Dermis microvascular lymphatic vessel endothelial cell (primary cell): Measurements from ENCODE around the gene GPATCH2. TPM values are rescaled to one million over a fixed set of nuclear protein-coding genes. Genes with fewer than 3 reads are reported as not detected.
"Not testable (repeated sequence)": the region's sequence is repeated elsewhere in the genome, so short reads cannot be mapped to it uniquely, and the experiment has no call there.

Experiments
- DNase-seq, 2 donors: peaks; one replicate each; pipeline versions ENCODE4 v3.0.0 to v3.0.0-alpha.2; 2010; ENCODE audit warnings: low read depth in 2 of 2
- total RNA-seq: library from RNA; depleted of rRNA; stranded (reverse); fragments of >200 nt; gene quantifications from 2 replicates; pipeline ENCODE4 v1.2.1, GENCODE V29; 2014

The GPATCH2 gene
- total RNA-seq, 1 donor from 2014 or later: 10.1 TPM

DNA sequence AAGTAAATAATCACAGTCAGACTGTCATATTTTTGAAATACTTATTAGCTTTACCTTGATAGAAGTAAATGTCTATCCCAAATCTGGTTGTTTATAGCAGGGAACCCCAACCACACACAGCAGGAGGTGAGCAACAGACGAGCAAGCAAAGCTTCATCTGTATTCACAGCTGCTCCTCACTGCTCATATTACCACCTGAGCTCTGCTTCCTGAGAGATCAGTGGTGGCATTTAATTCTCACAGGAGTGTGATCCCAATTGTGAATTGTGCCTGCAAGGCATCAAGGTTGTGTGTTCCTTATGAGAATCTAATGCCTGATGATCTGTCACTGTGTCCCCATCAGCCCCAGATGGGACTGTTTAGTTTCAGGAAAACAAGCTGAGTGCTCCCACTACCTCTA, 104.3 kb downstream of the GPATCH2 start:
- no peak for DNase-seq

- DNase-seq: peak; percentile 9 to 38
These were observed 105.0 kb downstream of the GPATCH2 start for GRCh38 chr1:217525773-217526490.

DNA sequence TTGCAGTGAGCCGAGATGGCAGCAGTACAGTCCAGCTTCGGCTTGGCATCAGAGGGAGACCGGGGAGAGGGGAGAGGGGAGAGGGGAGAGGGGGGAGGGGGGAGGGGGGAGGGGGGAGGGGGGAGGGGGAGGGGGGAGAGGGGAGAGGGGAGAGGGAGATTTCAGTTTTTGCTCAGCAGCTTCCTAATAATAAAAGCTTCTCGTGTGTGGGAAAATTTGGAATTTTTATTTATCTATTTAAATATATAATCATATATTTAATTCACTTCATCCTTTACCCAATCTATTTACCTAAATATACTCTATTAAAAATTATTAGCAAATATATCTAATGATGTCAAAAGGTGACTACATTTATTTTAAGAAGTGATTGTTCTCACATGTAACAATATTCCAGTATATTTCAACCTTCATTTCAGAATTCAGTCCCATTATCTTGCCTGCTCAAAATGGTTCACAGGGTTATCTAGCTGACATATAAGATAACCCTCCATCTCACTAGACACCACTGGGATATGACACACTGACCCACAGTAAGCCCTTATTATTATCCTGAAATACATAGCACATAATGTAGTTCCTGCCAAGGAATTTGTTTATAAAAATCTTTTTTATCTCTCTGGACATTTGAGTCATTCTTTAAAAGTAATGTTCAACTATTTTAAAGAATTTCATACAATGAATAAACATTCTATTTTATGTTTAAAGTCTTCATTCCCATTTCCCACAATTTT, 105.9 kb downstream of the GPATCH2 start:
- peak in 1 of 2 donors; percentile 58 for DNase-seq

- not testable (repeated sequence) for DNase-seq
These were observed 107.0 kb downstream of the GPATCH2 start for GRCh38 chr1:217523921-217524320.

- DNase-seq: no peak
These were observed 108.6 kb downstream of the GPATCH2 start for GRCh38 chr1:217522277-217522676.

DNA sequence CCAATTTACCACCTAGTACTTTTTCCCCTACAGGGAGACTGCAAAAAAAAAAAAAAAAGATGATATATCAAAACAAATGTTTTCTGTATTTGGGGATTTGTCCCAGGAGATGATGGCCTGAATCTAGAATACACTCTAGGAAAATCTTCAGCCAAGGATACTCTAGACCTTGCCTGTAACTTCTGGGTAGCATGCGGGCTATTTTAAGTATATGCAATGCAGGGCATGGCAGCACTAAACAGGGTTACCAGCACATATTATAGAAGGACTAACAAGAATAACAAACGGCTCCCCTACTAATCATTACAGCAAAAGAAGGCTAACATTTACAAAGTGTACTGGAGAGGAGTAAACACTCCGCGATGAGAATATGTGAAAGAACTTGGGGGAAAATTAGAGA, 109.6 kb downstream of the GPATCH2 start:
- DNase-seq: no peak

DNA sequence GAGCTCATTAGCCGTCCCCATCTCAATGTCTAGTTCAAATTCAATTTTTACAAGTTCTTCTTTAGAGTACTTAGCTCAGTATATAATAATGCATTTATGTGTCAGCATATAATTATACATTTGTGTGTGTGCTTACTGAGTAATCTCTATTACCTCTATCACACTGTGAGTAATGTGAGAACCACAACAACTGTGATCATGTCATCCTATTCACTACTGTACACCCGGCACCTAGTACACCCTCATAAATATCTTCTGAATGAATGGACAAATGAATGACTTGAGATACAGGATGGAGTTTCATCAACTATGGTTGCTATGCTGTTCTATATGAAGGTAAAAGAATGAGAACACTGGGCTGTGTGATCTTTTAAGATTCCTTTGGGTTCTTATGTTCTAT, 124.0 kb downstream of the GPATCH2 start:
- DNase-seq: no peak

DNA sequence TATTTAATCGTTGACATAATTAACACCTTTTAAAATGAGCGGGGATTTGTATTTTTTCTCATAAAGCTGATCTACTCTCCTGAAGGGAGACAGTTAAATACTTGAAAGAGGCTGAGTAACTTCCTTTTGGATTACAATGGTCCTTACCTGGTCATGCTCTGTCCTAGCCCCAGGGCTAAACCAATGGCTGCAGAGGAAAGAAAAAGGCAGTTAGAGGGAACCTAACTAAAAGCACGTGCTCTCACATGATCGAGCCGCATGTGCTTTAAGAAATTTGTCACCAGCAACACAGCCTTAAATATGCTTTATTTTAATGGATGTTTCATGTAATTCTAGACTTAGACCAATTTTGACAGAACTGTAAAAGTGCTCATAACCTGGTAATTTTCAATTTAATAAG, 132.7 kb downstream of the GPATCH2 start:
- no peak for DNase-seq

- DNase-seq: no peak
These were observed 135.6 kb downstream of the GPATCH2 start for GRCh38 chr1:217495249-217495648.

- DNase-seq: no peak
These were observed 136.1 kb downstream of the GPATCH2 start for GRCh38 chr1:217494767-217495166.

DNA sequence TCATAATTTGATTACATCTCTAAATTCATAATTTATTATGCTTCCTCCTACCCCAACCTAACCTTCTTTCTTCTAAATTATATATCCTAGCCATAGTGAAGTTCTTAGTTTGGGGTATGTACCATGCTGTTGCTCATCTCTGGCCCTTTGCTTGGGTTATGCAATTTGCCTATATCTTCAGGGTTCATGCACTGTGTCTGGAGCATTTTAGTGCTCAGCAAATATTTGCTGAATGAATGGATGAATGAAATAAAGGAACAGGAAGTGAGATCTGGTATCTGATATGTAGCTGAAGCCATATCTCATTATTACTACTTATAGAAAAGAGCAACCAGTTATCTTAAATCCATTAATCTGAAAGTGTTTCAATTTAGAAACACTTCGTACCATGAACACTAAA, 137.6 kb downstream of the GPATCH2 start:
- DNase-seq: no peak

- no peak for DNase-seq
These were observed 146.0 kb downstream of the GPATCH2 start for GRCh38 chr1:217484871-217485270.

DNA sequence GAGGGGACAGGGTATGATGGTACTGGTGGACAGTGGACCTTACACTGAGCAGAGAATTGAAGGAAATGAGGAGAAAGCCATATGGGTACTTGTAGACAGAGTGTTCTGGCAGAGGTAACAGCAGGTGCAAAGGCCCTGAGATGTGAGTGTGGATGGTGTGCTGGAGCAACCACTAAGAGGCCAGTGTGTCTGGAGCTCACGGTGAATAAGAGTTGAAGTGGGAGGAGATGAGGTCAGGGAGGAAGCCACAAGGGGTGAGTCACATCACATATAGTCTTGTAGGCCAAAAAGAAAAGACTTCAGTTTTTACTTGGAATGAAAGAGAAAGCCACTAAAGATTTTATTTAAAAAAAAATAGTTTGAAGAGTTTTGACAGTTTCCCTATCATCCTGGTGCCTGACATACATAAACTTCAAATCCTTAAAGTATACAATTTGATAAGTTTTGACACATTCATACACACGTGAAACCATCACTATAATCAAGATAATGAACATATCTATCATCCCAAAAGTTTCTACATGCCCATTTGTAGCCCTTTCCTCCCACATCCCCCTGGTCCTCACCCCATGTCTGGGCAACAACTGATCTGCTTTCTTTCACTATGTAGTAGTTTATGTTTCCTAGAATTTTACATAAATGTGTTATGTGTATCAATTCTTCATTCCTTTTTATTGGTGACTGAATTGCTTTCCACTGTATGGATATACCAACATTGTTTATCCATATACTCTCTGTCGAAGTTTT, 148.4 kb downstream of the GPATCH2 start:
- DNase-seq: peak in 1 of 2 donors; percentile 46

- DNase-seq: no peak
These were observed 152.4 kb downstream of the GPATCH2 start for GRCh38 chr1:217478450-217478849.

- DNase-seq: no peak
These were observed 158.0 kb downstream of the GPATCH2 start for GRCh38 chr1:217472915-217473314.

DNA sequence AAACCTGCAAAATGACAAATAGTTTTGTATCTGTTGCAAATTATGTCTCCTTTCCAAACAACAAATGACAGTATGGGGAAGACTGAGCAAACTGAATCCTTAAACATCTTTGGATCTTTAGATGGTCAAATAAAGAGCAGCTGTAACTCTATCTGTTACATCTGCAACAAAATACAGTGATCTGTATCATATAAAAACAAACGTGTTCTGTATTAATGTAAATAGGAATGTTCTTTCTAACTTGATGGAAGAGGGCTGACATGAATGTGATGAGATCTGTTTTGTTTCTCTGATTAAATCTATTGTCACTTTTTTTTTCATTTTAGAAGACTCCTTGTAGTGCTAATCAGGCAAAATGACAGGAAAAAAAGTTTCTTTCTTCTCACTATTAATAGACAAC, 159.5 kb downstream of the GPATCH2 start:
- DNase-seq: no peak

DNA sequence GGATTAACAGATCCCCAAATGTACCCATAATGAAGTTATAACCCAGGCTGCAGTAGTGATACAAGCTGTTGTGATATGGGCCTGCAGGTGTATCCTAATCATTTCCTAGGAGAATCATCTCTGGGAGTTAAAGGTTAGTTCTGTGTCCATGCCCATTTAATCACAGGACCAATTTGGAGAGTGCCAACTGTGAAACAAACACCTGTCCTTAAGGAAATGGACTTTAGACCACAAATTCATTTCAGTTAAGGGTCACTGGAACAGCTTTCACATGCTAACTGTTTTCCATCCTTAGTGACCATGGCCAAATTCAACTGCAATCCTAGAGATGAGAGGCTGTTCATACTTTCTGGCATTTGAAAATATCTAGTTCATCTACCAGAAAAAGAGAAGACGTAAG, 160.9 kb downstream of the GPATCH2 start:
- DNase-seq: peak in 1 of 2 donors; percentile 12

DNA sequence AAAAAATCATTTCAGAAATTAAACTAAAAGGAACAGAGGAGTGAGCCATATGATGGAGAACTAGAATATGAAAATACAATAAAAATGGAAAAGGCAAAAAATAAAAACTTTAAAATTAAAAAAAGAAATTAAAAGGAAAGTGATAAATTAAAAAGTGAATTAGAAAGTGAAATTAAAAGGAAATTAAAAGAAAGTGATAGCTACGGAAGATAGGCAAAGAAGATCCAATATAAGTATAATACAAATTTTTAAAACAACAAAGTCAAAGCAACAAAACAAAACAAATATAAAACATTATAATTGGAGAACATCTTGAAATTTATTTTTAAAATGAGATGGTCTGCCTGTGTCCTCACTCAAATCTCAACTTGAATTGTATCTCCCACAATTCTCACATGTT, 165.8 kb downstream of the GPATCH2 start:
- no peak for DNase-seq

GRCh38 chr1:217462666-217463065, 168.2 kb downstream of the GPATCH2 start:
- no peak for DNase-seq

- no peak for DNase-seq
These were observed 168.7 kb downstream of the GPATCH2 start for GRCh38 chr1:217462159-217462558.

DNA sequence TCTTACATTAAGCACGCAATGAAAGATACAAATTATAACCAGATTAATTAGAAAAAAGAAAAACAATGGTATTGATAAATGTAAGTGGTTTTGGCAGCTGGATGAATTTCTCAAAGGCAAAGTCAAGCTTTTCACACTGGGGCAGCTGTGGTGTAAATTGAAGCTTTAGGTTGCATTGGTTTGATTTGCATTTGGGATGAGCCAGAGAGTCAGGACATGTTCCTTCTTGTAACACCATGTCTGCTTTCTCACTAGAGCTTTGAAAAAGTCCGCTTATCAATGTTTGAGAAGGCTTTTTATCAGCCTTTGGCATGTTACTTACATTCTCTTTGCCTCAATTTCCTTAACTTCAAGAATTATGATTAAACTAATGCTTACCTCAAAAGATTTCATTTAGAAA, 173.9 kb downstream of the GPATCH2 start:
- DNase-seq: no peak

DNA sequence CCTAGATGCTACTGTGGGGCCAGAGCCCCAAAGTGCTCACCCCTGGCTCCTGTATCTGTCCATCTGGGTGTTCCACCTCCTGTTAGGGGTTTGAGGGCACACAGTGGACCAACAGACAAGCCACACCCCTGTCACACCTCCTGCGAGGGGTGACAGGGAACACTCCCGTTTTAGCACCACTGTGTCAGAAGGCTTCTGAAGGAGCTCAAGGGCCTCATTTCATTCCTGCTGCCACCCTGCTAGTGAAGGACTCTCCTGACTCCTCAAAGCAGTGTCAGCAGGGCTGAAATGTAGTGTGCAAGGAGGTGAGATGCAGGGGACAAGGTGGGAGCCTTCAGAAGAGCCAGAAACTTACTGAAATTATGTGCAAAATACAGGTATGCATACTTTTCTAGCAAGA, 174.6 kb downstream of the GPATCH2 start:
- no peak for DNase-seq
